ENCODE measurements around the gene MYCBPAP.

MYCBPAP gene

GRCh38 chr17:50477976-50478375 lies 30.3 kb upstream of the MYCBPAP start:
- Histone ChIP-seq H3K9ac (peak overlapping the region; percentile 78), H3K27me3 (ENCODE audit: insufficient read depth, low read depth) (no peaks in the 10 kb centered on the region), H3K4me1 (ENCODE audit: low read depth, poor library complexity, severe bottlenecking) (peaks cover 26% of the 10 kb centered on the region), H4K20me1 (ENCODE audit: insufficient read depth) (no peaks in the 10 kb centered on the region), H3K79me2 (ENCODE audit: insufficient read depth, low read depth) (peaks cover 11% of the 10 kb centered on the region; the same call in 1 of the 2 replicates), H2AFZ (ENCODE audit: low read depth) (peak overlapping the region; percentile 95), H3K27ac (peak overlapping the region; percentile 71), H3K4me2 (peak overlapping the region; percentile 58), H3K36me3 (ENCODE audit: insufficient read depth) (no peaks in the 10 kb centered on the region), H3K4me3 (IDR thresholded peaks at IDR 0.05; ENCODE audit: insufficient read depth, low read depth, low read length) (no peak overlapping the region)
- TF ChIP-seq CTCF (conservative IDR thresholded peaks at IDR 0.05; ENCODE audit: low read depth, low read length) = no peak

GRCh38 chr17:50478391-50479381 lies 29.6 kb upstream of the MYCBPAP start, which contains the start of gene RSAD1:
TSS of gene RSAD1 (plus strand) at chr17:50478860. CDS start at chr17:50478885, 25 bp downstream.
- peak within 1 kb of the TSS; percentile 71 for H3K27ac ChIP-seq
- no peaks in the 10 kb centered on the region for H3K36me3 ChIP-seq (ENCODE audit: insufficient read depth)
- H4K20me1 ChIP-seq (ENCODE audit: insufficient read depth) = no peaks in the 10 kb centered on the region
- no peaks in the 10 kb centered on the region for H3K27me3 ChIP-seq (ENCODE audit: insufficient read depth, low read depth)
- peak within 1 kb of the TSS; percentile 78 for H3K9ac ChIP-seq
- peaks cover 26% of the 10 kb centered on the region for H3K4me1 ChIP-seq (ENCODE audit: low read depth, poor library complexity, severe bottlenecking)
- TF ChIP-seq CTCF (conservative IDR thresholded peaks at IDR 0.05; ENCODE audit: low read depth, low read length) = peak; percentile 72
- peak within 1 kb of the TSS; percentile 70 for H3K4me3 ChIP-seq (IDR thresholded peaks at IDR 0.05; ENCODE audit: insufficient read depth, low read depth, low read length)
- H3K79me2 ChIP-seq (ENCODE audit: insufficient read depth, low read depth) = peaks cover 11% of the 10 kb centered on the region; the same call in 1 of the 2 replicates
- peak within 1 kb of the TSS; percentile 93 for H3K4me2 ChIP-seq
- peak within 1 kb of the TSS; percentile 95 for H2AFZ ChIP-seq (ENCODE audit: low read depth)

GRCh38 chr17:50479522-50480141 lies 28.6 kb upstream of the MYCBPAP start:
- H3K9ac ChIP-seq = peak overlapping the region; percentile 78; the same call in 1 of the 2 replicates
- H3K27me3 ChIP-seq (ENCODE audit: insufficient read depth, low read depth) = no peaks in the 10 kb centered on the region
- H3K4me2 ChIP-seq = peak overlapping the region; percentile 93
- H3K4me1 ChIP-seq (ENCODE audit: low read depth, poor library complexity, severe bottlenecking) = peaks cover 26% of the 10 kb centered on the region
- H3K36me3 ChIP-seq (ENCODE audit: insufficient read depth) = no peaks in the 10 kb centered on the region
- H2AFZ ChIP-seq (ENCODE audit: low read depth) = peak overlapping the region; percentile 89
- H4K20me1 ChIP-seq (ENCODE audit: insufficient read depth) = no peaks in the 10 kb centered on the region
- H3K27ac ChIP-seq = peak overlapping the region; percentile 71; the same call in 1 of the 2 replicates
- TF ChIP-seq CTCF (conservative IDR thresholded peaks at IDR 0.05; ENCODE audit: low read depth, low read length) = no peak; the same call in none of the 2 replicates
- peak overlapping the region; percentile 70 for H3K4me3 ChIP-seq (IDR thresholded peaks at IDR 0.05; ENCODE audit: insufficient read depth, low read depth, low read length)
- H3K79me2 ChIP-seq (ENCODE audit: insufficient read depth, low read depth) = peaks cover 11% of the 10 kb centered on the region; the same call in 1 of the 2 replicates

GRCh38 chr17:50480142-50480764 lies 28.0 kb upstream of the MYCBPAP start:
- no peak overlapping the region for H3K9ac ChIP-seq
- peaks cover 26% of the 10 kb centered on the region for H3K4me1 ChIP-seq (ENCODE audit: low read depth, poor library complexity, severe bottlenecking)
- H3K27ac ChIP-seq = no peak overlapping the region

More at GRCh38 chr17:50480142-50480764, 28.0 kb upstream of the MYCBPAP start:
- Histone ChIP-seq H3K79me2 (ENCODE audit: insufficient read depth, low read depth) (peaks cover 11% of the 10 kb centered on the region; the same call in 1 of the 2 replicates), H3K27me3 (ENCODE audit: insufficient read depth, low read depth) (no peaks in the 10 kb centered on the region), H3K4me2 (peak overlapping the region; percentile 93), H3K36me3 (ENCODE audit: insufficient read depth) (no peaks in the 10 kb centered on the region), H3K4me3 (IDR thresholded peaks at IDR 0.05; ENCODE audit: insufficient read depth, low read depth, low read length) (no peak overlapping the region), H4K20me1 (ENCODE audit: insufficient read depth) (no peaks in the 10 kb centered on the region), H2AFZ (ENCODE audit: low read depth) (no peak overlapping the region)
- TF ChIP-seq CTCF (conservative IDR thresholded peaks at IDR 0.05; ENCODE audit: low read depth, low read length) = no peak
